Tibial artery (tissue), 4 donors: ENCODE data around the gene TGFBR1.
"Not testable (repeated sequence)": the region's sequence is repeated elsewhere in the genome, so short reads cannot be mapped to it uniquely, and the experiment has no call there.

ENCODE experiments used
- DNase-seq, 2 donors: peaks; one replicate each; pipeline ENCODE4 v3.0.0-alpha.2; 2019
- H3K27ac ChIP-seq, 2 donors: fragments of 200-600 bp; sonication (generic) in 1 of 2; 1 replicate in 1 of 2; 2 replicates in 1 of 2; pipeline ENCODE4 v1.5.1; 2018 to 2019; ENCODE audit warnings: mild to moderate bottlenecking in 1 of 2
- H3K27me3 ChIP-seq, 2 donors: fragments of 200-600 bp; sonication (generic) in 1 of 2; one replicate each; pipeline versions ENCODE4 v1.5.1 to v1.6.0; 2016 to 2019
- H3K36me3 ChIP-seq, 3 donors: fragments of 200-600 bp; sonication (generic) in 2 of 3; one replicate each; pipeline ENCODE4 v1.5.1; 2016 to 2019; ENCODE audit warnings: mild to moderate bottlenecking in 2 of 3
- H3K4me1 ChIP-seq, 4 donors: fragments of 200-600 bp; sonication (generic) in 2 of 4; 1 replicate in 3 of 4; 2 replicates in 1 of 4; pipeline ENCODE4 v1.5.1; 2016 to 2019
- H3K4me3 ChIP-seq, 2 donors: fragments of 200-600 bp; sonication (generic) in 1 of 2; 1 replicate in 1 of 2; 2 replicates in 1 of 2; pipeline ENCODE4 v1.5.1; 2018 to 2019; ENCODE audit warnings: mild to moderate bottlenecking in 2 of 2
- H3K9me3 ChIP-seq, 3 donors: fragments of 200-600 bp; sonication (generic) in 1 of 3; one replicate each; pipeline ENCODE4 v1.5.1; 2016 to 2019
- intact Hi-C: fragments of 100-400 bp; cut with DNase I; formaldehyde crosslinking; loops from one replicate; pipeline ENCODE4 v1.15.0; 2023; ENCODE audit warnings: low total_unique reads
- TF ChIP-seq, protein P1 (sequence below), 2 experiments: fragments of 200-600 bp in 1 of 2; fragments of 450-650 bp in 1 of 2; IDR thresholded peaks; one replicate each; pipeline ENCODE4 v1.5.1; 2017 to 2019; ENCODE audit warnings: antibody characterized with exemption in 2 of 2, mild to moderate bottlenecking in 1 of 2, moderate library complexity in 1 of 2

Gene TGFBR1

DNA sequence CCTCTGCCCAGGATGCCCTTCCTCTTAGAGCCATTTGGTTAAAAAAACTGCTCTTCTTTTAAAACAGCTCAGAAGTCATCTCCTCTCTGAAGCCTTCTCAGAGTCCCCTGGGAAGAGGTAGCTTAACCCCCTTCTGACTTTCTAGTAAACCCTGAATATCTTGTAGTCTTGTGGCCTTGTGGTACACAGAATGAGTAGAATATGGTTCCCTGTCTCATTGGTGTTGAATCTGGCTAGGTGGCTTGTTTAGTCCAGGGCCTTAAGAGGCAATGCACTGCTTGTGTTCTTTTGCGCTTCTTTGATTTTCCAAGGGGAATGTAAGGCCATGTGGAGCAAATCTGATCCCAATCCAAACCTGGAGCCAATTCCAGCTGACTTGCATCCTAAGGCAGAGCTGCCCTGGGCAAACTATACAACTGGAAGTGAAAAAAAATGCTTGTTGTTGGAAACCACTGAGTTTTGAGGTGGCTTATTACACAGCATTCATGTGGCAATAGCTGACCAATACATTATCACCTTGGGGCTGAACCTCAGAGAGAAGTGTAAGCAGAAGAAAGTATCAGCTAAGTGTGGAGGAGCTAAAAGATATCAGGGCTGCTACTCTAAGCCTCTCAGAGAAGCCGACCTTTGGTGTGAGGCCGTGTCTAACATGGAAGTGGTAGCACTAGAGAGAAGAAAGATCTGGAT lies 85.8 kb downstream of the TGFBR1 start:
- Histone ChIP-seq H3K4me3 (no peak overlapping the region), H3K9me3 (no peaks in the 10 kb centered on the region), H3K4me1 (no peaks in the 10 kb centered on the region), H3K36me3 (no peaks in the 10 kb centered on the region), H3K27ac (no peak overlapping the region), H3K27me3 (peaks cover 0 to 11% of the 10 kb centered on the region in 2 donors)
- TF ChIP-seq, protein P1, sequence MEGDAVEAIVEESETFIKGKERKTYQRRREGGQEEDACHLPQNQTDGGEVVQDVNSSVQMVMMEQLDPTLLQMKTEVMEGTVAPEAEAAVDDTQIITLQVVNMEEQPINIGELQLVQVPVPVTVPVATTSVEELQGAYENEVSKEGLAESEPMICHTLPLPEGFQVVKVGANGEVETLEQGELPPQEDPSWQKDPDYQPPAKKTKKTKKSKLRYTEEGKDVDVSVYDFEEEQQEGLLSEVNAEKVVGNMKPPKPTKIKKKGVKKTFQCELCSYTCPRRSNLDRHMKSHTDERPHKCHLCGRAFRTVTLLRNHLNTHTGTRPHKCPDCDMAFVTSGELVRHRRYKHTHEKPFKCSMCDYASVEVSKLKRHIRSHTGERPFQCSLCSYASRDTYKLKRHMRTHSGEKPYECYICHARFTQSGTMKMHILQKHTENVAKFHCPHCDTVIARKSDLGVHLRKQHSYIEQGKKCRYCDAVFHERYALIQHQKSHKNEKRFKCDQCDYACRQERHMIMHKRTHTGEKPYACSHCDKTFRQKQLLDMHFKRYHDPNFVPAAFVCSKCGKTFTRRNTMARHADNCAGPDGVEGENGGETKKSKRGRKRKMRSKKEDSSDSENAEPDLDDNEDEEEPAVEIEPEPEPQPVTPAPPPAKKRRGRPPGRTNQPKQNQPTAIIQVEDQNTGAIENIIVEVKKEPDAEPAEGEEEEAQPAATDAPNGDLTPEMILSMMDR (IDR thresholded peaks at IDR 0.05), result no peak
- intact Hi-C loops, result no loop called here
- no peak for DNase-seq

DNA sequence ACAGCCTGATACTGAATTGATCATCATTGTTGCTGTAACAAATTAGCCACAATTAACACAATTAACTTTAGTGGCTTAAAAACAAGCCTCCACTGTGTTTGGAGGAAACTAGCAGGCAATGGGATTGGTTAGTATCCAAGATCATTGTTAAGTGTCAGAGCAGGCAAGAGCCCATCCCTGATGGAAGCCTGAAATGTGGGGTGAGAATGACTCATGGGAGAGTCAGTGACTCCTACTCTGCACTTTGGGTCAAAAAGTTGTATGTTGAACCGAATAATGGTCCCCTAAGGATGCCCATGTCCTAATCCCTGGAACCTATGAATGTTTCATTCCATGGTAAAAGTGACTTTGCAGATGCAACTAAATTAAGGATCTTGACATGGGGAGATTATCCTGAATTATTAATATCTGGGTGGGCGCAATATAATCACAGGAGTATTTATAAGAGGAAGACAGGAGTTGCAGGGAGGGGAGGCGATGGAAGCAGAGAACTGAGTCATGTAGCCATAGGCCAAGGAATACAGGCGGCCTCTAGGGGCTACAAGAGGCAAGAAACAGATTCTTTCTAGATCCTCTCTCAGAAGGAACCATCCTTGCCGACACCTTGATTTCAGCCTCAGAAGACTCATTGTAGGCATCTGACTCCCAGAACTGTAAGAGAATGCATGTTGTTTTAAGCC lies 88.0 kb downstream of the TGFBR1 start:
- intact Hi-C loops, result no loop called here
- Histone ChIP-seq H3K36me3 (no peaks in the 10 kb centered on the region), H3K27me3 (peaks cover 0 to 11% of the 10 kb centered on the region in 2 donors), H3K27ac (no peak overlapping the region), H3K4me3 (no peak overlapping the region), H3K9me3 (no peaks in the 10 kb centered on the region), H3K4me1 (no peaks in the 10 kb centered on the region)
- no peak for DNase-seq
- TF ChIP-seq, protein P1 (IDR thresholded peaks at IDR 0.05), result no peak

DNA sequence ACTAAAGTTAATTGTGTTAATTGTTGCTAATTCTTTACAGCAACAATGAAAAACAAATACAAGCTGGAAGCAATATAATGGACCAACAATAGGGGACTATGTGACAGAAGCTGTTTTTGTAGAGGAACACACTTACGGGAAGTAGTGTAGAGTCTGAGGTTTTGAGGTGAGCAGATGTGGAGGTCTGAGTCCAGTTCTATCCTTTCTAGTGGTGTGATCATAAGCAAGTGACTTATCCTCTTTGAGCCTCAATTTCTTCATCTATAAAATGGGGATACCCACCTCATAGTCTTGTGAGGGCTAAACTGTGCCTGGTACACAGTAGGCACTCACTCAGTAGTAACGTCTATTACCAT lies 88.5 kb downstream of the TGFBR1 start:
- no peak overlapping the region for H3K4me3 ChIP-seq
- H3K27me3 ChIP-seq, result peaks cover 0 to 11% of the 10 kb centered on the region in 2 donors
- intact Hi-C loops, result no loop called here
- no peaks in the 10 kb centered on the region for H3K9me3 ChIP-seq
- DNase-seq, result no peak
- no peaks in the 10 kb centered on the region for H3K4me1 ChIP-seq
- no peaks in the 10 kb centered on the region for H3K36me3 ChIP-seq
- TF ChIP-seq, protein P1 (IDR thresholded peaks at IDR 0.05), result no peak
- no peak overlapping the region for H3K27ac ChIP-seq

DNA sequence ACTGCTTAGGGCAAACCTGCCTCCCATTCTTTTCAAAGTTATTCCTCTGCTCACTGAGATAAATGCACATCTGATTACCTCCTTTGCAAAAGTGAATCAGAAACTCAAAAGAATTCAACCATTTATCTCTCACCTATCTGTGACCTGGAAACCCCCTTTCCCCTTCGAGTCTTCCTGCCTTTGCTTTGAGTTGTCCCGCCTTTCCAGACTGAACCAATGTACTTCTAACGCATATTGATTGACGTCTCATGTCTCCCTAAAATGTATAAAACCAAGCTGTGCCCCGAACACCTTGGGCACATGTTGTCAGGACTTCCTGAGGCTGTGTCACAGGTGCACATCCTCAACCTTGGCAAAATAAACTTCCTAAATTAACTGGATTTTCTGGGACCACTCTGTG lies 91.6 kb downstream of the TGFBR1 start:
- H3K27ac ChIP-seq, H3K36me3 ChIP-seq, intact Hi-C loops: not testable (repeated sequence)

DNA sequence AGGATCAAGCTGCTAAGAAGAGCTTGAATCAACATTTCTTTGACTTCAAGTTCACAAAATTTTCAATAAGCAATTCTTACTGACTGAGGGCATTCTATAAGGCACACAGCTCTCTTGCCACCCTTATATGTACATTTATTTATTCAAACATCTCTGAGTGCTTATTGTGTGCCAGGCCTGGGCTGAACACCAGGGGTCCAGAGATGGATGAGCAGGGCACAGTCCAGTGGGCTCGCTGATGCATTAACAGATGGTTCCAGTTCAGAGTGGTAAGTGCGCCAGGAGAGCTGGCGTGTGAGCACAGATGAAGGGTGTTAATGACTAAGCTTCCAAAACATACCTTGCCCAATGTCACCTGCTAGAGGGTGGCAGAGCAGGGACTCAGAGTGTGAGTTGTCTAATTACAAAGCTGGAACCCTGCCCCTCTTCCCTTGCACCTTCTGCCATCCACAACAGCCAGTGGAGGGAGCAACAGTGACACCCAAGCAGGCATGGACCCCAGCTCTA lies 92.3 kb downstream of the TGFBR1 start:
- no peak for DNase-seq
- Histone ChIP-seq H3K4me1 (no peaks in the 10 kb centered on the region), H3K36me3 (no peaks in the 10 kb centered on the region), H3K27ac (no peak overlapping the region), H3K4me3 (no peak overlapping the region), H3K27me3 (no peaks in the 10 kb centered on the region), H3K9me3 (no peaks in the 10 kb centered on the region)
- TF ChIP-seq, protein P1 (IDR thresholded peaks at IDR 0.05), result no peak
- intact Hi-C loops, result no loop called here

More for the DNA sequence above, 91.6 kb downstream of the TGFBR1 start:
- H3K4me1 ChIP-seq, DNase-seq, H3K27me3 ChIP-seq, H3K9me3 ChIP-seq, H3K4me3 ChIP-seq: not testable (repeated sequence)

DNA sequence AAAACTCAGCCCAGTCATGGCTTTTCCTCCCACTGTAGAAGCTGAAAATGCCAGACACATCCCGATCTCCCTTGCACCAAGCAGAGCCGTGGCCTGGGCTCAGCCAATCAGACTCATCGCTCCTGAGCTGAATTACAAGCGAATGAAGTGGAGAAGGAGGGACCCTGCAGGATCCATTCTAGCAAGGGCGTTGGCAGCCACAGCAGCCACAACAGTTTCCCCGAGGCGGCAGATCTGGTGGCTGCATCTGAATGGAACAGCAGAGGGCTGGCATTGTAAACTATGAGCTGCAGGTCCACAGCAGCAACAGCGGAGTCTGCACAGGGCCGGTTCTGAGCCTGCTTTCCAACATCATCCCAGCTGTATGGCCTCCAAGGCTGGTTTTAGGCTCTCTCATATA lies 93.1 kb downstream of the TGFBR1 start:
- no peak for DNase-seq

More for the DNA sequence above, 93.1 kb downstream of the TGFBR1 start:
- H3K27ac ChIP-seq, result no peak overlapping the region
- TF ChIP-seq, protein P1 (IDR thresholded peaks at IDR 0.05), result no peak
- no peaks in the 10 kb centered on the region for H3K4me1 ChIP-seq
- no peaks in the 10 kb centered on the region for H3K9me3 ChIP-seq
- intact Hi-C loops, result no loop called here
- H3K27me3 ChIP-seq, result no peaks in the 10 kb centered on the region
- no peak overlapping the region for H3K4me3 ChIP-seq
- no peaks in the 10 kb centered on the region for H3K36me3 ChIP-seq
